KOPT-K1 (cell line): ENCODE measurements around the gene EEF1A2.

ENCODE experiments used
- H3K27ac ChIP-seq: fragments of 200-600 bp; sonication (generic); 2 replicates; pipeline ENCODE4 v1.5.1; 2016; ENCODE audit warnings: antibody characterized with exemption, mild to moderate bottlenecking, low read depth, low read length; ENCODE audit not compliant: poor library complexity, severe bottlenecking
- H3K36me3 ChIP-seq: fragments of 200-600 bp; sonication (generic); 2 replicates; pipeline ENCODE4 v1.5.1; 2017; ENCODE audit warnings: antibody characterized with exemption, mild to moderate bottlenecking, low read length, moderate library complexity; ENCODE audit not compliant: insufficient read depth
- H3K9me3 ChIP-seq: fragments of 200-600 bp; sonication (generic); 2 replicates; pipeline ENCODE4 v1.5.1; 2017; ENCODE audit warnings: antibody characterized with exemption, low read length, mild to moderate bottlenecking; ENCODE audit not compliant: insufficient read depth, poor library complexity, severe bottlenecking

Gene EEF1A2

DNA sequence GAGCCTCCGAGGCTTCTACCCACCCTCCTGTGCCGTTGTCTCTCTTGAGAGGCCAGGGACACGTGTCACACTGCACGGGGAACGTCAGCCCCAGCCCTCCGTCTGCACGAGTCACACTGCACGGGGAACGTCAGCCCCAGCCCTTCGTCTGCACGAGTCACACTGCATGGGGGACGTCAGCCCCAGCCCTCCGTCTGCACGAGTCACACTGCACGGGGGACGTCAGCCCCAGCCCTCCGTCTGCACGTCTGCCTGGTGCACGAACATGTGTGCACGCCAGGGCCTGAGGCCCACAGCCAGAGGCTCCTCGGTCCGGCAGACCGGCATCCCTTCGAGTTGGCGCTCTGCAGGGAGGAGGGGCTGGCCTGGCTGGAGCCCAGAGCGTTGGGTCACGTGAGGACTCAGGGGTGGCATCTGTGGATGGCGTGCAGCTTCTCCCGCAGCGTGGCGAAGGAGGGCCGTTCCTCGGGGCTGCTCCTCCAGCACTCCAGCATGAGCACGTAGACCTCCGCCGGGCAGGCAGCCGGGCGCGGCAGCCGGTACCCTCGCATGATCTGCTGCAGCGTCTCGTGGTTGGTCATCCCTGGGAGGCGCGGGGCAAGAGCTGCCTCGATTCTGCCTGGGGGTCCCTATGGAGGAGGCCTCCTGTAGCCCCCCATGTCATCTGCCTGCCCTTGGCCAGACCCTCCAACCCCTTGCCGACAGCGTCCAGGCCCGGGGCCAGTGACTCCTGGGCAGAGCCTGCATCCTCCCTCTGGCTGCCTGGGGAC, 41.7 kb upstream of the EEF1A2 start:
- no peak overlapping the region for H3K27ac ChIP-seq
- no peaks in the 10 kb centered on the region for H3K9me3 ChIP-seq
- H3K36me3 ChIP-seq = no peaks in the 10 kb centered on the region

DNA sequence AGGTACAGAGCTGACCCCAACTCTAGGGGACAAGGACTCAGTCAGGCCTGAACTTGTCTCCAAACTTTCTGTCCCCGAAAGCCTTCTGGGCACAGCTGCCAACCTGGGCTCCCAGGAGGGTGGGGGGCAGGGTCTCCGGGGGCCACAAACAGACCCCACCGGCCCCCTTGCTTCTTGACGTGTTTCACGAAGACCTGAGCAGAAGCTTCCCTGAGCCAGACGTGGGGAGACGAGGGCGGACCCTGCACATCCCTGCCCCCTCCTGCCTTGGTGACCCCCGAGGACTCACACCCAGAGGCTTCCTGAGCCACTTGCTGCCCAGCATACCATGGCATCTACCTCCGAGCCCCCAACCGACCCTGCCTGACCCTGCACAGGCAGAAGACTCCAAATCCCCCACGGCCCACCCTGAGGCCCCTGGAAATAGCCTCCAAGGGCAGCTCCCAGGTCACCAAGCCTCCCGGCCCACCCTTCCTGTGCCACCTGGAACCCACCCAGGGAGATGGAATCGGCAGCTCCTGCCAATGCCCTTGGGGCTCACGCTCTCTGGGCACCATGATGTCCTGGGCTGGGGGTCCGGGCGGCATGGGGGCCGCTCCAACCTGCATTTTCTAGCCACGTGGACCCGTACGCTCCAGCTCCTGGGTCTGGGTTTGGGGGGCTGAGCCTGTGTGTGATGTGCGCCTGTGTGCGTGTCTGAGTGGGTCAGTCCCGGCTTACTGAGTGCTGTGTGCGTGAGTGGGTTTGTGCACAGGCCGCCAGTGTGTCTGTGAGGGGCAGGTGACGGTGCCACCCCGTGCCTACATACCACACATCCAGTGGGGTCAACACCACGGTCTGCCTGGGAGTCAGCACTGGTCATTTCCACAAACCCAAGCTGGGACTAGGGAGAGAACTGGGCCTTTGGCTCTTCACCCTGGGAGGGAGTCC, 40.8 kb upstream of the EEF1A2 start:
- H3K27ac ChIP-seq = no peak overlapping the region
- H3K9me3 ChIP-seq = no peaks in the 10 kb centered on the region
- no peaks in the 10 kb centered on the region for H3K36me3 ChIP-seq

GRCh38 chr20:63539092-63539430, 40.2 kb upstream of the EEF1A2 start:
- Histone ChIP-seq H3K9me3 (no peaks in the 10 kb centered on the region), H3K36me3 (no peaks in the 10 kb centered on the region), H3K27ac (no peak overlapping the region)

DNA sequence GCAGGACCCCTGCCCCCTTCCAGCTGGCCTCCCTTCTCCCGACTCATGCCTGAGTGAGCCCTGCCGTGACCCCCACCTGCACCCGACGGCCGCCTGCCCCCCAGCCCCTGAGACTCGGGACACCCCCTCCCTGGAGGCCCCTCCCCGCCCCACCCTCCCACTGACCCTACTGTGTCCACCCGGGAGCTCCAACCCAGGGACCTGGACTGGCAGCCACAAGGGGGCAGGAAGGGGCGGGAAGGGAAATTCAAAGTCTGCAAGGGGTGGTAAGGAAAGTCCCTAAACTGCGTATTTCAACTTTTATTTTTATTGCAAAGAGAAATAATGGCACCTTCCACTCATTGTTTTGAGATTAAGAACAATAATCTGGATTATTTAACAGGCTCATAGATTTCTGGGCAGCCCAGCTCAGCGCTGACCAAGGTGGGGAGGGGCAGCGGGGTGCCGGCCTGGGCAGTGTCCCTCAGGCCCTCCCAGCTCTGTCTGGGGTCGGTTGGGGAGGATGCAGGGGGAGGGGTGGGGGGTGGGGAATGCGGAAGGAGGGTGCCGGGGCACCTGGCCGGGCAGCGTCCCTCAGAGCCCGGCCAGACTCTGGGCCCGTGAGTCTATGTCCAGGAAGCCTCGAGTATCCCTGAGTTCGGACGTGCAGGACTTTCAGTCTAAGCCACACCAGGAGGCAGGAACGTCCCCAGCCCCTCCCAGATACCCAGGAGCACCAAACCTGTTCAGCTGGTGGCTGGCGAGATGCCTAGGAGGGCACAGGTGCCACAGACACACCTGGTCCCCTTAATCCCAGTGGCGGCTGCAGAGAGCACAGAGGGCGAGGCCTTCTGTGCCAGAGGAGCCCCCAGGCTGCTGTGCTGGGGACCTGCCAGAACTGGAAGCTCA, 39.6 kb upstream of the EEF1A2 start:
- no peaks in the 10 kb centered on the region for H3K9me3 ChIP-seq
- H3K27ac ChIP-seq = peak overlapping the region; percentile 83
- no peaks in the 10 kb centered on the region for H3K36me3 ChIP-seq

- no peaks in the 10 kb centered on the region for H3K9me3 ChIP-seq
- H3K27ac ChIP-seq = peak overlapping the region; percentile 83
- H3K36me3 ChIP-seq = no peaks in the 10 kb centered on the region
Observed at GRCh38 chr20:63537525-63538203, 38.8 kb upstream of the EEF1A2 start.

DNA sequence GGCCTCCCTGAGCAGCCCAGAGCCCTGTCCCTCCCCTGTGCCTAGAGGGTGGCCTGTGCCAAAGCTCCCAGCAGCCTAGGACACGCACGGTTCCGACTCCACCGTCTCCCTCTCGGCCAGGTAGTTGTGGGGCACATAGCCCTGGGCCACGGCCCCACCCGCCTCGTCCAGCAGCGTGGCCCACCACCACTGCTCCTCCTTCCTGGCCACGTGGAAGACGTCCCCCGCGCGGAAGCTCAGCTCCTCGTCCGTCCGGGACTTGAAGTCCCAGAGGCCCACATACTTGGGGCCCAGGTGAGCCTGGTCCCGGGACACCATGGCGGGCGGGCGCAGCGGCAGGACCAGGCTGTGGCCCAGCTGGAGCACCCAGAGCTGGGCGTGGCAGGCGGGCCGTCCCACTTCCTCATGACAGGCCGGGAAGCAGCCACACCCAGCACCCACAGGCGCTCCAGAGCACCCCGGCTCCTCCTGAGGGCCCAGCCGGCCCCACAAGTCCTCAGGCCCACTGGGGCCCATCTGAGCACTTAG, 38.2 kb upstream of the EEF1A2 start, which contains the start of gene PTK6:
PTK6 (minus strand) TSS at position 380 of the 528 bp plus-strand sequence; CDS start at position 318, 62 bp downstream.
- Histone ChIP-seq H3K9me3 (no peaks in the 10 kb centered on the region), H3K36me3 (no peaks in the 10 kb centered on the region), H3K27ac (peak within 1 kb of the TSS; percentile 83)

- Histone ChIP-seq H3K36me3 (no peaks in the 10 kb centered on the region), H3K27ac (no peak overlapping the region), H3K9me3 (no peaks in the 10 kb centered on the region)
Observed at GRCh38 chr20:63536241-63536977, 37.5 kb upstream of the EEF1A2 start.

DNA sequence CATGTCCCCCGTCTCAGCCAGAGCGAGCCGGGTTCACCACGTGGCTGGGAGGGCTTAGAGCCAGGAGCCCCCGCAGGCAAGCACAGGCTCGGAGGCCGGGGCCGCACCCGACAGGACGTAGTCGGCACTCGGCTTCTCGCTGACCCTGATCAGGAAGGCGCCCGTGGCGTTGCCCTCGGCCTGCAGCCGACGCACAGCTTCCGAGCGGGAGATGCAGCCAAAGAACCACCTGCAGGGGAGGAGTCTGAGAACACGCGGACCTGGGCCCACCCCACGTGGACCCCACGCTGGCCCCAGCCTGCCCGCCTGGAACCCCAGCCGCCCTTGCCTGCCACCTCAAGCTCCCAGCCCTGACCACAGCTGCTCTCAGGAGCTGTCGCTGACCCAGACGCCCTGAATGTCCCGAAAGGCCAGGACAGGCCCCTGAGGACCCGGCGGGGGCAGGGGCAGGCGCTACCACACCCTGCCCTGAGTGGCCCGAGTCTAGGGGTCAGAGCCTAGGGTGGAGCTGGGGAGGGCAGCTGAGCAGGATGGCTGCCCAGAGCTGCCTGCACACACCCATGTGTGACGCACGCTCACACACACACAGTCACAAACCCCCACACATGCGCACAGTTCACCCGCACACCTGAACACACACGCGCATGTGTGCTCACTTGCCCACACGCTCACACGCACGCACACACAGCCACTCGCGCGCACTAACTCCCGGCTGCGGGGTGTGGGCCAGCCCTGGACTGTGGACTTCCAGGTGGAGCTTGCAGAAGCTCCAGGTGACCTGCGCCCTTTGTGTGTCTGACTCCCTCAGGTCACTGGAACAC, 36.2 kb upstream of the EEF1A2 start:
- Histone ChIP-seq H3K9me3 (no peaks in the 10 kb centered on the region), H3K27ac (no peak overlapping the region), H3K36me3 (no peaks in the 10 kb centered on the region)

- Histone ChIP-seq H3K36me3 (no peaks in the 10 kb centered on the region), H3K9me3 (no peaks in the 10 kb centered on the region), H3K27ac (no peak overlapping the region)
Observed at GRCh38 chr20:63534427-63534830, 35.5 kb upstream of the EEF1A2 start.

DNA sequence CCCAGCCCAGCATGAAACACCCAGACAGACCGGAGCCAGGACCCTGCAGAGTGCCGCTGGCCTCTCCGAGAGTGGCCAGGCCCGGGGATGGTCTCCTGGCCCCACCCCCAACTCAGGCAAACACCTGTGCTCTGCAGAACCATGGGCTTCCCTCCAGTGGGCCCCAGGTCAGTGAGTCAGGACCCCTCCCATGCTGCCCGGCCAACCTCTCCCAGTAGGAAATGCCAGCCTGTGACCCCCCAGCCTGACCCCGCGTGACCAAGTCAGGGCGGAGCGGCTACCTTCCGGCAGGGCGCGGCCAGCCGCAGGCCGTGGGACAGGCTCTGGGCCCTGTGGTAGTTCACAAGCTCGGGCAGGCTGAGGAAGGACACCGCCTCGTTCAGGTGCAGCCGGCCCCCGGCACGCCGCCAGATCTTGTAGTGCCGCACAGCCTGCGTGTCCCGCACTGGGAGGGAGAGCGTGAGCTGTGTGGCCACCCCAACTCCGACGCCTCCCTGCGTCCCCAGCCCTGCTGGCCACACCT, 35.0 kb upstream of the EEF1A2 start:
- Histone ChIP-seq H3K9me3 (no peaks in the 10 kb centered on the region), H3K36me3 (no peaks in the 10 kb centered on the region), H3K27ac (no peak overlapping the region)

DNA sequence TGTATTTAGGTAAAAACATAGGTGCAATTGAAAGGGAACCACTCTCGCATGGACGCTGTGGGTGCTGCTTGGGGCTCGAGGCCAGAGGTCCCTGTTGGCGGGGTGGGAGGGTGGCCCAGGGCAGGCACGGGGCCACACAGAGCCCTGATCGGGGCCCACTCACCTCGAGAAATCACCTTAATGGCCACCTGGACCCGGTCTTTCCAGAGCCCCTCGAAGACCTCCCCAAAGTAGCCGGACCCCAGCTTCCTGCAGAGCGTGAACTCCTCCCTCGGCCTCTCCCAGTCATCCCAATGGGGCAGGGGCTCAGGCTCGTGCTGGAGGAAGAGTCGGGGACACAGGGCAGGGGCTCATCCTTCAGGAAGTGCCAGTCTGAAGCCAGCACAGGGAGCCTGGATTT, 34.5 kb upstream of the EEF1A2 start:
- Histone ChIP-seq H3K27ac (no peak overlapping the region), H3K9me3 (no peaks in the 10 kb centered on the region), H3K36me3 (no peaks in the 10 kb centered on the region)

- no peaks in the 10 kb centered on the region for H3K9me3 ChIP-seq
- H3K27ac ChIP-seq = no peak overlapping the region
- H3K36me3 ChIP-seq = no peaks in the 10 kb centered on the region
Observed at GRCh38 chr20:63532449-63532971, 33.6 kb upstream of the EEF1A2 start.
